Testis (tissue), 2 donors: ENCODE measurements around the gene CDK5.

ENCODE experiments used
- CTCF ChIP-seq, 3 experiments: fragments of 450-650 bp in 2 of 3; fragments of 200-600 bp in 1 of 3; sonication (generic) in 1 of 3; IDR thresholded peaks; one replicate each; pipeline ENCODE4 v1.5.1; 2016 to 2019; ENCODE audit warnings: antibody characterized with exemption in 3 of 3, mild to moderate bottlenecking in 2 of 3, moderate library complexity in 1 of 3
- POLR2A ChIP-seq: fragments of 450-650 bp; IDR thresholded peaks from one replicate; pipeline ENCODE4 v1.6.1; 2017; ENCODE audit warnings: antibody characterized with exemption, mild to moderate bottlenecking, moderate library complexity

GRCh38 chr7:151034312-151035025 lies 23.2 kb downstream of the CDK5 start:
- no peak for TF ChIP-seq POLR2A
- TF ChIP-seq CTCF (IDR thresholded peaks at IDR 0.05), result no peak
